Measurements from ENCODE around the gene ZNF740.

The ZNF740 gene

DNA sequence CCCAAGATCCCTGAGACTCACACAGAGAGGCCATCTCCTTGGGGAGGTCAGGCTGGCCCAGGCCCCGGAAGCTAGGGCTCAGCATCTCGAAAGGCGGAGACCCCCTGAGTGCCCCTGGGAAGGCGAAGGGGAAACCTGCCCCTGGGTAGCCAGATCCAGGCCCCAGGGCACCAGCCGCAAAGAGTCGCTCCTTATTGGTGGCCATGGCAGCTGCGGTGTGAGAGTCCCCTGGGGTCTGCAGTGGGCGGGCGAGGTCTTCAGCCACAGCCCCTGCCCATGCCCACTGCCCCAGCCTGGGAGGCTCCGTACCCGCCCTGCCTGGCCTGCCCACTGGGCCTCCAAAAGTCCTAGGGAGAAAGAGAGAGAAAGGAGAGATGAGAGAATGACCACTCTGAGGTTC, 46.8 kb downstream of the ZNF740 start:
- no peak for DNase-seq (ENCODE audit: low read depth)

DNA sequence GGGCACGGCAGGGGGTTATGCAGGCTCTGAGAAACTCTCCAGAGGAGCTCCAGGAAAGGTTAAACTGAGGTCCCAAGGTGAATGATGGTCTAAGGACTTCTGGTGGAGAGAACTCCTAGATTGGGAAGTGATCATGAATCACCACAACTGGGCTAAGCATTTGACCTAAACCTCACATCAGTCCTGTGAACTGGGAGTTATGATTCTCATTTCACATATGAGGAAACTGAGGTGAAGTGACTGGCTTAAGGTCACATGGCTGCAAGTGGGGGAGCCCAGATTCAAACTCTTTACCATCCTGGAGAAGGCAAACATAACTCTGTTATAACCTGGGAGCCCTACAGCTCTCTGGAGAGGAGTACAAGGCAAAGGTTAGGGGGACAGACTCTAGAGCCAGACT, 47.3 kb downstream of the ZNF740 start:
- no peak for DNase-seq (ENCODE audit: low read depth)

DNA sequence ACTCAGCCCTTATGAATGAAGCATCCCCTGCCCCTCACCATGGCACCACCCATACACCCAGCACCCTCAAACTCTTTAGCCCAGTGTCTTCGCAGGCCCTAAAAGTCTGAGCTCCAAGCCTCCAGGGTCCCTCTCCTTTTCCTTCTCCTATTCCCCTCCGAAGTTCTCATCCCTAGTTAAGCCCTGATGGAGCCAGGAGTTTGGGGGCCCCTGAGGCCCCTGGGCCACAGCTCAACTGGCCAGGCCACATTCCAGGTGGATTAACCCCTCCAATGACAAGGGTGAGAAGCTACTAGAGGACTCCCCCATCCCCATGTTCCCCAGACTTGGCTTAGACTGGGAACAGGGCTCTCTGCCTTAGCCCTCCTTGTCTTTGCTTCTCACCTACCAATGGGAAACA, 48.9 kb downstream of the ZNF740 start:
- no peak for DNase-seq (ENCODE audit: low read depth)

DNA sequence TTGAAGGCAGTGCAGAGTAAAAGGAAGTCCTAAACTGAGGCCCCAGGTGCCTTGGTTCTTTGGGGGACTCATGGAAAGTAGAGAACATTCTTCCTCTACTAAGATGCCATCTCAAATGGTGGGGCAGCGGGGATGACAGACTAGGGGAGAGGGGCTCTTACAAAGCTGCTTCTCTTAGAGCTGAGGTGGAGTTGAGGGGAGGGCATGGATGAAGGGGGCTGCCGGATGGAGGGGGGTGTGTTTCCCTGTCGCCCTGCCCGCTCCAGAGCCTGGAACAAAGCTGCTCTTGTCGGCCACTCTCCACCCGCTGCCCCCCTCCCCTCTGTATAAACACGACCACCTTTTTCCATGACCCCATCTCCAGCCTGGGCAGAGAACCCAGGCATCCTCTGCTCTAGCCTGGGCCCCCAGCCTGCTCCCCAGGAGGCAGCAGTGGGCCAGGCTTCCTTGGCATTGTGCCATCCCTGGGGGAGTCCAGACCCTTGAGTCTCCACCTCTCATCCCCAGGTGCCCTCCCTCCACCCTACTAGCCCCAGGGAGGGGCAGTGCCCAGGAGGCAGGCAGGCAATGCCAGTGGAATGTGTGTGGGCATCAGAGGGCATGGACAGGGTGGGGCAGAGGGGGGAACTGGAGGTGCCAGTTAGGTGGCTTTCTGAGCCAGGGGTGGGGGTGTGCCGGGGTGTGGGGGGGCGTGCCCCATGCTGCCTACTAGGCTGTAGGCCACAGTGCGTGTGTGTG, 49.8 kb downstream of the ZNF740 start:
- DNase-seq (ENCODE audit: low read depth): no peak

DNA sequence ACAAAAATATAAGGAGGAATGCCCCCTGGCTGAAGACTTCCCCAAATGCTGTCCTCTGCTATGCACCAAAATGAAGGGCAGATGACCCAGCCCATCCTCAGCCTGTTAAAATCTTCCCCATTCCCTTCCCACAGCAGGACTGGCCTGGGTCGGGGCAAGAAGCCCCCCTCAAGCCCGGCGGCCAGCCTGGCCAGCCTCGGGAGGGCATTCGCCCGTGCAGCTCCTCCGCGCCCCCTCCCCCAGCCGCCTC, 51.1 kb downstream of the ZNF740 start:
- no peak for DNase-seq (ENCODE audit: low read depth)

DNA sequence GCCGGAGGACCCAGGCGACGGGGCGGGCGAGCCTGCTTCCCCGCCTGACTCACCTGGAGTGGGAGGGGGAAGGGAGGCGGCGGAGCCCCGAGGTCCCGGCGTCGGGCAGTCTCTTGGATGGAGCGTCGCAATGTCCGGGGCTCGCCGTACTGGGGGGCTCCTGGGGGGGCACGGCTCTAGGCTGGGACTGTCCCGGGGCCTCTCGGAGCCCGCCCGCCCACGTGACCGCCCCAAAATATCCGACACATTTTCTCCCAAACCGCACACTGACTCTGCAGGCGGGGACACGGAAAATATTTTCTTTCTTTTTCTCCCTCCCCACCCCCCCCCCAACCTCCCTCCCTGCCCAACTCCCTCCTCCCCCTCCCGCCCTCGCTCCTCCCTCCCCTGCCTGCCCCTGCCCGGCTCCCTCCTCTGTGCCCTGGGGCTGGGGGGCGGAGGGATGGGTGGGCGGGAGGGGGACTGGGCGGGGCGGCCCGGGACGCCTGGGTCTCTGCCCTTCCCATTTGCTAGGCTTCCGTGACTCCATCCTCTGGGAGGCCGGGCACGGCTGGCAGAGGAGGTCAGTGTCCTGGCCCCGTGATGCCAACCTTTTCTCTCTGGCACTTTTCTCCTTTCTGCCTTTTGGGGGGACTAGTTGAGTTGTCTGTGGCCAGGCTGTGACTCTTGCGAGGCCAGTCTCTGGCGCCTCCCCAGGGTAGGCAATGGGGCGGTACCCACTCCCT, 51.6 kb downstream of the ZNF740 start, which contains the start of gene RARG:
Gene RARG (minus strand): TSS at position 289 of the 725 bp plus-strand sequence. CDS start 4,664 bp downstream, outside the sequence.
- DNase-seq (ENCODE audit: low read depth): peak; percentile 51

DNA sequence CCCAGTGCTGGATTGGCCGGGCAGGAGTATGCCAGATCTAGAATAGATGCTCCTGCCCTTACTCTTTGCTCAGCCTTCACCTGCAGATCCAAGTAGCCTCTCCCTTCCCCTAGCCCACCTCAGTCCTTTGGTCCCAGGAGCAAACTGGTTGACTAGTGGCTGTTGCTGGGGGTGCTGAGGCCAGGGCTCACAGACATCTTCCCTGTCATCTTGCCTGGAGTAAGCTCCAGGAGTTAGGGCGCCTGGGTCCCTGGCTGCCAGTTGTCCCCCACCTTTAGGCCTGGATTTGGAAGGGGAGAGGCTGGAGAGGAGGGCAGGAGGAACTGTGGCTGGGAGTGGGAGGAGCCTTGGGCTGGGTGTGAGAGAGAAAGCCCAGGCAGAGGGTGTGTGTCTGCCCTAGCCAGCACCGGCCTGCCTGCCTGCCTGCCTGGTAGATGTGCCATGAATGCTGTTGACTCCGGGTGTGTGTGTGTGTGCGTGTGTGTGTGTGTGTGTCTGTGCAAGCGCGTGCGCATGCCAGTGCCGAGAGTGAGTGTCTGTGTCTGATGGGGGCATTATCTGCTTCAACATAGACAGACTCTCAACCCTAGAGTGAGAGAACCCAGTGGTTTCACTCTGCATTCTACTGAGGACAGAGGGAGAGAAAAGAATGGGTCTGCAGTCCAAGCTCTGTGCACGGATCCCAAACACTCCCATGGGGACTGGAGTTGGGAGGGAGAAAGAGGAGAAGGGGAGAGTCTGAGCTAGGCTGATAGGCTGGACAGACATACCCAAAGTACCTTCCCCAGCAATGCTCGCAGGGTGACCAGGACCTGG, 52.3 kb downstream of the ZNF740 start:
- DNase-seq (ENCODE audit: low read depth): peak; percentile 26

DNA sequence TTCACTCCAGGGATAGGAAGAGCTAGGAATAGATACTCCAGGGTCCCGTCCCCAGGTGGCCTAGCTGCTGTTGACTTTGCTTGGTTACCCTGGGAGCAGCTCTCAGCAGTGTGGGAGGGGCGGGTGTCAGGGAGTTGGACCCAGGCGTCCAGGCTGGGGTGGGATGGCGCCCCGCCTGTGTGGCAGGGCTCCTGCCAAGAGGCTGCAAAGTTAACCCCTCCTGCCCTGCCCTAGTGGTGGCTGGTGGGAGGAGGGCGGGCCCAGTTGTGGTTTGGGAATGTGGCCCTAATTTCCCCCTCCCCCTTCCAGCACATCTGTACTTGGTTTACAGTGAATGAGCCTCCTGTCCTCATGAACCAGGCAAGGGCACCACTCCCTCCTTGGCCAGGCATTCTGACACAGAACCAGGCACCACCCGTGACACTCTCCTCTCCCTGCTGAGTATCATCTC, 53.2 kb downstream of the ZNF740 start:
- no peak for DNase-seq (ENCODE audit: low read depth)

DNA sequence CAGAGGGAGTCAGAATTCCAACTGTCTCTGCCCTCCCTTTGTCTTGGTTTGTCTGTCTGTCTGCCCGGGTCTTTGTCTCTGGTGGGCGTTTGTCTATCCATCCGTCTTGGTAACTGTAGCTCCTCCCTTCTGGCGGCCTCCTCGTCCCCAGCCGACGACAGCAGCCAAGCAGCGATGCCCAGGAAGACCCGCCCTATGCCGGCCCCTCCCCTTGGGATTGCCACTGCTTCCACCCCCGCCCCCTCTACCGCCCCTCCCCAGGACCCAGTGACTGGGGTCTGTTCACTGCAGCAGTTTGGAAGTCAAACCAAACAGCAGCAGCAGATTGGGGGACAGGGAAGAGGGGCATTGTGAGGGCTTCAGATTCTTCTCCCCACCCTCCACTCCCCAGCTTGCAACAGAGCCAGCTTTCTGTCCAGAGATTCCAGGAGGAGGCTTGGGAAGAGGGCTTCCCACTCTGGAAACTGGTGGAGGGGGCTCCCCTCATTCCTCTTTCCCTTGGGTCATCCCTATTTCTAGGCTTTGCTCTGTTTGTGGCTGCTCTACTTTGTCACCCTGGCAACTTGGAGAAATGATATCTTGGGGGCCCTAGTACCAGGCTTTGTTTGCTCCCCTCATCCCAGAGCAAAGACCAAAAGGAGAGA, 53.9 kb downstream of the ZNF740 start:
- no peak for DNase-seq (ENCODE audit: low read depth)

DNA sequence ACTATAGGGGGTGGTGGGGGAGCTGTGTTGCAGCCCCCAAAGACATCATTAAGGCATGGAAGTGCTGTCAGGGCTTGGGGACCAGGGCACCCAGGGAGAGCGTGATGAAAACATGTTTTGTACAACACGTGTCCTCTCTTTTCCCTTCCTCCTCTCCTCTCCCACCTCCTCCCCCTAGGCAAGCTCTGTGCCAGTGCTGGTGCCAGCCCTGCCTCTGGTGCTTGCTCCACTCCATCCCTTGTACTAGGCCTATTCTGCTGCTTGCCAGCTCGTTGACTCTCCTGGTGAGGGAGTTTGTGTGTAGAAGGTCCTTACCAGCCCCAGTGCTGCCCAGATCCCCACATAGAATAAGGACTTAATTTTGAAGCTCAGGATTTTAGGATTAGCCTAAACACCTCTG, 54.6 kb downstream of the ZNF740 start:
- no peak for DNase-seq (ENCODE audit: low read depth)

DNA sequence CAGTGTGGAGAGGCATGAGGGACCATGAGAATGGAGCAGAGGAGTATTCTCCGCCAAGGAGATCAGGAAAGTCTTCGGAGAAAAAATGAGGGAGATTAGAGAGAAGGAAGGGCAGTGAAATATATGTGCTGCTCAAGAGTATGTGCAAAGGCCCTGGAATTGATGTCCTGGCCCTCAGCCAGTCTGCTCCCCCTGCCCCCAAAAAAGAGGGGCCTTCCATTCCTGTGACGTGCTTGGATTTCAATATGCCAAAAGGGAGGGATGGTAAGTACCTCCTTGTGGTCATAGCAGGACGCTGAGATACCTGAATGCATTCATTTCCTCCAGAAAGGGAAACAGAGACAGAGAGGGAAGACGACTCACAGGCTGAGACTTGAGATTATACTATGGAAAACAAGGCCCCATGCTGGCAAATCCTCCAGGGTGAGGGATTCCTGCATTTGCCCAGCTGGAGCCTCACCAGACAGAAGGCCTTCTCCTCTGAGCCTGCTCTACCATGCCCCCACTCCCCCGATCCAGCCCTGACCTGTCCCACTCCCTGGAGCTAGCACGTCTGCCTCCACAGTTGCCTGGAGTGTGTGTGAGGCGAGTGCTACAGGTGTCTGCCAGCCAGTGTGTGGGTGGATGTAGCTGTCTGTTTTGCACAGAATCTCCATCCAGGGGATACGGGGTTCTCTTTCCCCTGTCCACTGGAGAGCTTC, 55.4 kb downstream of the ZNF740 start:
- no peak for DNase-seq (ENCODE audit: low read depth)

DNA sequence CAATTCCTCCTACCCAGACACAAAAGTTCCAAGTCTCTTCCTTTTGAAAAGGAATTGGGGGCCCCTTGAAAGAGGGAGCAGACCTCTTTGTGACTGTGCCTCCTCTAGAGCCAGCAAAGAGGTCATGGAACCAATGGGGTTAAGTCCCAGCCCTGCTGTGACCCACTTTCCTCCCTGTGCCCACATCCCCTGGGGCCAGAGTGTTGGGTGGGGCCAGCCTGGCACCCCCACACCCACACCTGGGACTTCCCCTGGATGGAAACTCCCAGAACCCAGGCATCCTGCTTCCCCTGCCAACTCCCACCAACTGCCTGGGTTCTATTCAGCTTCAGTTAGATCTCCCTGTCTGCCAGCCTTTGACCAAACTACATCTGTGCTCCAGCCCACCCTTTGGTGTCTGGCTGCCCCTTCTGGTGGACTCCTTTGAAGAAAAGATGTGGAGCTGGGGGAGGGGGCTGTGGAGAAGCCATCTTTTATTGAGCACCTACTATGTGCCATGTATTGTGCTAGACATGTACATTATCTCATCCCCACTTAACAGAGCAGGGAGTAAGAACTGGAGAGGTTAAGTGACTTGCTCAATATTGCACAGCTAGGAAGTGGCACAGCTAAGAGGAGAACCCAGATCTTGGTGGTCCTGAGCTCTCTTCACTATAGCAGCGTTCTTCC, 56.1 kb downstream of the ZNF740 start:
- DNase-seq (ENCODE audit: low read depth): peak; percentile 16

DNA sequence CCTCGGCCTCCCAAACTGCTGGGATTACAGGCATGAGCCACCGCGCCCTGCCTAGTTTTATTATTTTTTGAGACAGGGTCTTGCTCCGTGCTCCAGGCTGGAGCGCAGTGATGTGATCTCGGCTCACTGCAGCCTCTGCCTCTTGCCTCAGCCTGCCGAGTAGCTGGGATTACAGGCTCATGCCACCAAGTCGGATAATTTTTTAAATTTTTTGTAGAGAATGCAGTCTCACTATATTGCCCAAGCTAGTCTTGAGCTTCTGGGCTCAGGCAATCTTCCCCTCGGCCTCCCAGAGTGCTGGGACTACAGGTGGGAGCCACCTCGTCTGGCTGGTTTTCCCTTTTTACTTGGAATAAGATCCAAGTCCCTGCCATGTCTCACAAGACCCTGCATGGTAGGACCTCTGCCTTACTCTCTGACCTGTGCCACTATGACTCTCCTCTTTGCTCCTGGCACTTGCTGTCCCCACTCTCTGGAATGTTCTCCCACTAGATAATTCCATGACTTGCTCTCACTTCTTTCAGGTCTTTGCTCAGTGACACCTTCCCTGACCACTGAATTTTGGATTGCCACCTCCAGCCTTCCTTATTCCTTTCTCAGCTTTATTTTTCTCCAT, 59.2 kb downstream of the ZNF740 start:
- DNase-seq (ENCODE audit: low read depth): no peak

DNA sequence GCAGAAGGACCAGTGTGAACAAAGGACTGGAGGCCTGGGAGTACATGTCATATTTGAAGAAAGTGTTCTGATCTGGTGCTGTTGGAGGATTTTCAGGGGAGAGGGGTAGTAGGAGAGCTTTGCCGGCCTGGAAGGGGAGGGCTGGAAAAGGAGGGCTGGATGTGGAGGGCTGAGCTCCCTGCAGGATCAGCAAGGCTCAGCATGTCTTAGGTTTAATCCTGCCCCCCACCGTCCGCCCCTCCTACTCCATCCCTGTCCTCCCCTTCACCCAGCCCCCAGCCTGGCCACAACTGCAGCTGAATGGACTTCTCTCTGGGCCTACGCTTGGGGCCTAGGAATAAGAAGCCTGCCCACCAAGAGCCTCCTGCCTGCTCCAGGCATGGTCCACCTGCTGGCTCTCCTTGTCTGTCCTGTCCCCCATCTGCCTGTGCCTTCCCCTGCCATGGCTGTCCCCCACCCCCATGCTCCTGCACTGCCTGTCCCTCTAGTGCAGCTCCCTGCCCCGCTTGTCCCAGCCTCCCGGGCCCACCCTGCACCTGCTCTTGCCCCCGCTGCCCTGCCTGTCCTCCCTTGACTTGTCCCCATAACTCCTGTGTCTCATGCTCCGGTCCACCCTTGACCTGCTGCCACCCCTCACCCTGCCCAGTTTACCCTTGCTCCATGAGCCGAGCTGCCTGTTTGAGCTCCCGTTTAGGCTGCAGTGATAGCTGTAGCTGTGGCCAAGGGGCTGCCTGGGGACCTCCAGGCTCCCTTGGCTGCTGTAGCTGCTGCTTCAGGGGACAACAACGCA, 61.3 kb downstream of the ZNF740 start:
- no peak for DNase-seq (ENCODE audit: low read depth)

DNA sequence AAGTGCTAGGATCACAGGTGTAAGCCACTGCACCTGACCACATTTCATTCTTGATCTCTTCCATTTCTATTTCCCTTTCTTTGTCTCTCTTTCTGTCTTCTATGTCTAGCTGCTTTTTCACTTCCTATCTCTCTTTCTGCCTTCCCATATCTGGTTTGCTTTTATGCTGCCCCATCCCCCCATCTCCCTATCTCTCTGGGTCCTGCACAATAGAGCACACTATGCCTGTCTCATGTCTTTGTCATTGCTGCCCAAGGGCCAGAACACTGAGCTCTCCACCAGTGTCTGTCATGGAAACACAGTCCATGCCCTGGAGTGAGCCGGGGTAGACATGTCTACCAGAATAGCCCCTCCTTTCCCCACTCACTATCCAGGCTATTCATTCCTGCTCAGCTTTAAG, 63.8 kb downstream of the ZNF740 start:
- no peak for DNase-seq (ENCODE audit: low read depth)

Measured in T follicular helper cell (primary cell).